ENCODE results near the gene KIAA0513.

DNA sequence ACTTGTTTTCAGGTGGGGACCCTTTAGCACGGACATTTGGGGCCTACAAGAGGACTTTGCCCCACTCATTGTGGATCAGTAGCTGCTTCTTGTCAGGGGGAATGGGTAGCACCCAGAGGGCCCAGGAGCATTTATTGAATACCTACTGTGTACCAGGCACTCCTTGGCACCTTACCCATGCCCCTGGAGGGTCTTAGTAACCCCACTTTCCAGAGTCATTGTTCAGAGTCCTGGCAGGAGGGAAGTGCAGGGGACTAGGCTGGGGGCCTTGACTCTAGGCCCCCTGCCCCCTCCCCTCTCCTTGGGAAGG is 105.7 kb downstream of the KIAA0513 start:
- TF ChIP-seq, protein P1, sequence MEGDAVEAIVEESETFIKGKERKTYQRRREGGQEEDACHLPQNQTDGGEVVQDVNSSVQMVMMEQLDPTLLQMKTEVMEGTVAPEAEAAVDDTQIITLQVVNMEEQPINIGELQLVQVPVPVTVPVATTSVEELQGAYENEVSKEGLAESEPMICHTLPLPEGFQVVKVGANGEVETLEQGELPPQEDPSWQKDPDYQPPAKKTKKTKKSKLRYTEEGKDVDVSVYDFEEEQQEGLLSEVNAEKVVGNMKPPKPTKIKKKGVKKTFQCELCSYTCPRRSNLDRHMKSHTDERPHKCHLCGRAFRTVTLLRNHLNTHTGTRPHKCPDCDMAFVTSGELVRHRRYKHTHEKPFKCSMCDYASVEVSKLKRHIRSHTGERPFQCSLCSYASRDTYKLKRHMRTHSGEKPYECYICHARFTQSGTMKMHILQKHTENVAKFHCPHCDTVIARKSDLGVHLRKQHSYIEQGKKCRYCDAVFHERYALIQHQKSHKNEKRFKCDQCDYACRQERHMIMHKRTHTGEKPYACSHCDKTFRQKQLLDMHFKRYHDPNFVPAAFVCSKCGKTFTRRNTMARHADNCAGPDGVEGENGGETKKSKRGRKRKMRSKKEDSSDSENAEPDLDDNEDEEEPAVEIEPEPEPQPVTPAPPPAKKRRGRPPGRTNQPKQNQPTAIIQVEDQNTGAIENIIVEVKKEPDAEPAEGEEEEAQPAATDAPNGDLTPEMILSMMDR (IDR thresholded peaks at IDR 0.05) = no peak
- TF ChIP-seq POLR2A (IDR thresholded peaks at IDR 0.05) = no peak

Measured in heart left ventricle (tissue), 13 donors.